Stimulated activated memory B cell treated with anti-CD40 and anti-IgM and Interleukin-4, amounts not matched to agents 10 μg/mL and 1 μg/mL and 100 μg/mL, for 72 hours (primary cell): ENCODE results near the gene TXNRD3.

Experiments
- ATAC-seq: fragments of 150-1000 bp; cut with Tn5 transposase; 2 replicates; pipeline ENCODE4 v1.10.0; 2021
- H3K27ac Mint-ChIP-seq: one replicate; pipeline ENCODE4 v1.8.0; 2022; ENCODE audit warnings: mild to moderate bottlenecking, mixed read lengths
- H3K27me3 Mint-ChIP-seq: one replicate; pipeline ENCODE4 v1.8.0; 2022; ENCODE audit warnings: mixed read lengths
- H3K36me3 Mint-ChIP-seq: one replicate; pipeline ENCODE4 v1.8.0; 2022; ENCODE audit warnings: mixed read lengths
- H3K4me1 Mint-ChIP-seq: one replicate; pipeline ENCODE4 v1.8.0; 2022; ENCODE audit warnings: mixed read lengths
- H3K4me3 Mint-ChIP-seq: one replicate; pipeline ENCODE4 v1.8.0; 2022; ENCODE audit warnings: mild to moderate bottlenecking, moderate library complexity, mixed read lengths
- H3K9me3 Mint-ChIP-seq: one replicate; pipeline ENCODE4 v1.8.0; 2022; ENCODE audit warnings: mixed read lengths

The TXNRD3 gene

GRCh38 chr3:126654571-126655383 is at the start of gene TXNRD3:
Gene TXNRD3, minus strand, starts transcription at chr3:126655124.
- peak within 1 kb of the TSS; percentile 81 for H3K4me3 Mint-ChIP-seq
- no peaks in the 10 kb centered on the region for H3K36me3 Mint-ChIP-seq
- no peak within 1 kb of the TSS for H3K27ac Mint-ChIP-seq
- ATAC-seq: peak; percentile 87
- peaks cover 48% of the 10 kb centered on the region for H3K27me3 Mint-ChIP-seq
- H3K9me3 Mint-ChIP-seq: no peaks in the 10 kb centered on the region
- no peaks in the 10 kb centered on the region for H3K4me1 Mint-ChIP-seq

- no peaks in the 10 kb centered on the region for H3K9me3 Mint-ChIP-seq
- ATAC-seq: peak; percentile 99
- peak within 1 kb of the TSS; percentile 96 for H3K4me3 Mint-ChIP-seq
- H3K36me3 Mint-ChIP-seq: peaks cover 6% of the 10 kb centered on the region
- peaks cover 27% of the 10 kb centered on the region for H3K4me1 Mint-ChIP-seq
- peaks cover 45% of the 10 kb centered on the region for H3K27me3 Mint-ChIP-seq
- peak within 1 kb of the TSS; percentile 88 for H3K27ac Mint-ChIP-seq
These were observed 48.9 kb upstream of the TXNRD3 start, which contains the start of gene CHCHD6 for GRCh38 chr3:126703512-126704493. Gene CHCHD6, plus strand, starts transcription at chr3:126704240. Its CDS starts 73 bp downstream, at chr3:126704313.

- Mint-ChIP-seq H3K4me3 (no peak overlapping the region), H3K36me3 (no peaks in the 10 kb centered on the region), H3K4me1 (peaks cover 9% of the 10 kb centered on the region), H3K9me3 (no peaks in the 10 kb centered on the region), H3K27ac (no peak overlapping the region), H3K27me3 (peaks cover 85% of the 10 kb centered on the region)
- ATAC-seq: no peak
These were observed 44.1 kb upstream of the TXNRD3 start for GRCh38 chr3:126699011-126699410.

- Mint-ChIP-seq H3K9me3 (no peaks in the 10 kb centered on the region), H3K27ac (no peak overlapping the region), H3K36me3 (no peaks in the 10 kb centered on the region), H3K4me3 (no peak overlapping the region), H3K4me1 (no peaks in the 10 kb centered on the region), H3K27me3 (peaks cover 89% of the 10 kb centered on the region)
- ATAC-seq: no peak
These were observed 41.9 kb upstream of the TXNRD3 start for GRCh38 chr3:126696701-126697267.

- no peak for ATAC-seq
- H3K27ac Mint-ChIP-seq: no peak overlapping the region
These were observed 39.0 kb upstream of the TXNRD3 start for GRCh38 chr3:126693921-126694320.

GRCh38 chr3:126692858-126693257 is 37.9 kb upstream of the TXNRD3 start:
- Mint-ChIP-seq H3K27ac (no peak overlapping the region), H3K4me1 (no peaks in the 10 kb centered on the region), H3K27me3 (peaks cover 65% of the 10 kb centered on the region), H3K4me3 (no peak overlapping the region), H3K36me3 (no peaks in the 10 kb centered on the region), H3K9me3 (no peaks in the 10 kb centered on the region)
- no peak for ATAC-seq

More at GRCh38 chr3:126693921-126694320, 39.0 kb upstream of the TXNRD3 start:
- Mint-ChIP-seq H3K4me1 (no peaks in the 10 kb centered on the region), H3K27me3 (peaks cover 75% of the 10 kb centered on the region), H3K4me3 (no peak overlapping the region), H3K36me3 (no peaks in the 10 kb centered on the region), H3K9me3 (no peaks in the 10 kb centered on the region)

- Mint-ChIP-seq H3K4me1 (no peaks in the 10 kb centered on the region), H3K9me3 (no peaks in the 10 kb centered on the region), H3K4me3 (no peak overlapping the region), H3K27me3 (peaks cover 57% of the 10 kb centered on the region), H3K27ac (no peak overlapping the region), H3K36me3 (no peaks in the 10 kb centered on the region)
- ATAC-seq: no peak
These were observed 36.8 kb upstream of the TXNRD3 start for GRCh38 chr3:126691765-126692164.

- no peak overlapping the region for H3K27ac Mint-ChIP-seq
- H3K27me3 Mint-ChIP-seq: no peaks in the 10 kb centered on the region
- H3K4me1 Mint-ChIP-seq: peaks cover 4% of the 10 kb centered on the region
- H3K4me3 Mint-ChIP-seq: no peak overlapping the region
- H3K36me3 Mint-ChIP-seq: no peaks in the 10 kb centered on the region
- ATAC-seq: no peak
- no peaks in the 10 kb centered on the region for H3K9me3 Mint-ChIP-seq
These were observed 30.6 kb upstream of the TXNRD3 start for GRCh38 chr3:126685493-126685892.

GRCh38 chr3:126685021-126685420 is 30.1 kb upstream of the TXNRD3 start:
- Mint-ChIP-seq H3K27ac (no peak overlapping the region), H3K4me1 (peaks cover 4% of the 10 kb centered on the region), H3K36me3 (no peaks in the 10 kb centered on the region), H3K4me3 (no peak overlapping the region), H3K27me3 (no peaks in the 10 kb centered on the region), H3K9me3 (no peaks in the 10 kb centered on the region)
- no peak for ATAC-seq

GRCh38 chr3:126684218-126684751 is 29.4 kb upstream of the TXNRD3 start:
- H3K36me3 Mint-ChIP-seq: no peaks in the 10 kb centered on the region
- no peak overlapping the region for H3K4me3 Mint-ChIP-seq
- no peaks in the 10 kb centered on the region for H3K9me3 Mint-ChIP-seq
- H3K27ac Mint-ChIP-seq: no peak overlapping the region
- no peak for ATAC-seq
- H3K4me1 Mint-ChIP-seq: peaks cover 8% of the 10 kb centered on the region
- H3K27me3 Mint-ChIP-seq: peaks cover 2% of the 10 kb centered on the region

- Mint-ChIP-seq H3K9me3 (no peaks in the 10 kb centered on the region), H3K4me1 (peaks cover 19% of the 10 kb centered on the region), H3K27me3 (peaks cover 8% of the 10 kb centered on the region), H3K36me3 (no peaks in the 10 kb centered on the region), H3K27ac (no peak overlapping the region), H3K4me3 (no peak overlapping the region)
- ATAC-seq: no peak
These were observed 28.1 kb upstream of the TXNRD3 start for GRCh38 chr3:126683069-126683468.

- H3K36me3 Mint-ChIP-seq: no peaks in the 10 kb centered on the region
- ATAC-seq: no peak
- H3K9me3 Mint-ChIP-seq: no peaks in the 10 kb centered on the region
- no peak overlapping the region for H3K4me3 Mint-ChIP-seq
- peaks cover 8% of the 10 kb centered on the region for H3K27me3 Mint-ChIP-seq
- H3K4me1 Mint-ChIP-seq: peaks cover 19% of the 10 kb centered on the region
- H3K27ac Mint-ChIP-seq: no peak overlapping the region
These were observed 27.1 kb upstream of the TXNRD3 start for GRCh38 chr3:126682009-126682408.

GRCh38 chr3:126680667-126681055 is 25.7 kb upstream of the TXNRD3 start:
- Mint-ChIP-seq H3K4me1 (peaks cover 19% of the 10 kb centered on the region), H3K27ac (no peak overlapping the region), H3K27me3 (peaks cover 21% of the 10 kb centered on the region), H3K36me3 (no peaks in the 10 kb centered on the region), H3K4me3 (no peak overlapping the region), H3K9me3 (no peaks in the 10 kb centered on the region)
- no peak for ATAC-seq

- ATAC-seq: no peak
- Mint-ChIP-seq H3K4me1 (peaks cover 19% of the 10 kb centered on the region), H3K36me3 (no peaks in the 10 kb centered on the region), H3K9me3 (no peaks in the 10 kb centered on the region), H3K4me3 (no peak overlapping the region), H3K27me3 (peaks cover 21% of the 10 kb centered on the region), H3K27ac (no peak overlapping the region)
These were observed 25.1 kb upstream of the TXNRD3 start for GRCh38 chr3:126679831-126680666.
